ENCODE data around the gene CIAPIN1. TPM values are rescaled to one million over a fixed set of nuclear protein-coding genes. Genes with fewer than 3 reads are reported as not detected.

Gene CIAPIN1
- polyA plus RNA-seq, 3 donors: 24.0 to 46.5 (median 42.1) TPM

GRCh38 chr16:57472665-57473060 is 25.5 kb upstream of the CIAPIN1 start:
- no peak overlapping the region for H3K9ac ChIP-seq (ENCODE audit: insufficient read depth, low read length, poor library complexity, severe bottlenecking)
- Mint-ChIP-seq H3K27me3 (ENCODE audit: low read depth in 3 of 3) (peaks cover 0 to 12% (median 7%) of the 10 kb centered on the region in 3 donors), H3K4me1 (peaks cover 18% of the 10 kb centered on the region), H3K27ac (peak overlapping the region in 4 of 7 donors; percentile 27 to 68 (median 56)), H3K36me3 (peaks cover 47 to 48% of the 10 kb centered on the region in 2 donors), H3K4me3 (no peak overlapping the region), H3K9me3 (peaks cover 0 to 5% (median 0%) of the 10 kb centered on the region in 7 donors)
- no peak overlapping the region for H3K4me2 ChIP-seq (replicated peaks; ENCODE audit: extremely low read depth, low read length, poor library complexity, severe bottlenecking)
- DNase-seq: no peak
- H2AFZ ChIP-seq (ENCODE audit: insufficient read depth, low read depth, low read length, poor library complexity, severe bottlenecking): no peak overlapping the region
- no peaks in the 10 kb centered on the region for H3K79me2 ChIP-seq (ENCODE audit: insufficient read depth, low read length)
- H3K27me3 ChIP-seq (ENCODE audit: control insufficient read depth in 2 of 2, insufficient read depth in 2 of 2, low read length in 2 of 2): peaks cover 0 to 4% of the 10 kb centered on the region in 2 donors
- H3K4me1 ChIP-seq (ENCODE audit: control insufficient read depth in 1 of 2, insufficient read depth in 2 of 2, low read length in 2 of 2): peaks cover 10 to 24% of the 10 kb centered on the region in 2 donors
- peaks cover 4% of the 10 kb centered on the region for H4K20me1 ChIP-seq (ENCODE audit: insufficient read depth, low read length)
- TF ChIP-seq CTCF (IDR thresholded peaks at IDR 0.05): no peak
- no peak overlapping the region for H3K27ac ChIP-seq (ENCODE audit: low read depth in 1 of 2, low read length in 2 of 2)
- H3K4me3 ChIP-seq (replicated peaks in 1 of 3; ENCODE audit: low read depth in 2 of 3, low read length in 3 of 3): no peak overlapping the region
- 17% methylated on average over 2 of the region's 4 CpGs for WGBS (ENCODE audit: insufficient coverage)
- intact Hi-C loops (cut with micrococcal nuclease): no loop called here
- H3K9me3 ChIP-seq (replicated peaks in 1 of 2; ENCODE audit: control insufficient read depth in 1 of 2, insufficient read depth in 1 of 2, low read length in 2 of 2): no peaks in the 10 kb centered on the region
- H3K36me3 ChIP-seq (replicated peaks in 1 of 2; ENCODE audit: control insufficient read depth in 1 of 2, insufficient read depth in 2 of 2, low read length in 2 of 2): peaks cover 45 to 48% of the 10 kb centered on the region in 2 donors

GRCh38 chr16:57471852-57472664 is 24.9 kb upstream of the CIAPIN1 start:
- Mint-ChIP-seq H3K27ac (peak overlapping the region in 3 of 7 donors; percentile 12 to 58 (median 27)), H3K27me3 (ENCODE audit: low read depth in 3 of 3) (peaks cover 2 to 12% (median 7%) of the 10 kb centered on the region in 3 donors), H3K36me3 (peaks cover 53 to 54% of the 10 kb centered on the region in 2 donors), H3K9me3 (peaks cover 0 to 5% (median 0%) of the 10 kb centered on the region in 7 donors), H3K4me3 (no peak overlapping the region), H3K4me1 (peaks cover 18% of the 10 kb centered on the region)
- DNase-seq: no peak
- TF ChIP-seq CTCF (IDR thresholded peaks at IDR 0.05): no peak
- Histone ChIP-seq H4K20me1 (ENCODE audit: insufficient read depth, low read length) (peaks cover 4% of the 10 kb centered on the region), H3K4me2 (replicated peaks; ENCODE audit: extremely low read depth, low read length, poor library complexity, severe bottlenecking) (no peak overlapping the region), H3K4me3 (replicated peaks in 1 of 3; ENCODE audit: low read depth in 2 of 3, low read length in 3 of 3) (no peak overlapping the region), H3K9me3 (replicated peaks in 1 of 2; ENCODE audit: control insufficient read depth in 1 of 2, insufficient read depth in 1 of 2, low read length in 2 of 2) (no peaks in the 10 kb centered on the region), H3K9ac (ENCODE audit: insufficient read depth, low read length, poor library complexity, severe bottlenecking) (no peak overlapping the region), H3K4me1 (ENCODE audit: control insufficient read depth in 1 of 2, insufficient read depth in 2 of 2, low read length in 2 of 2) (peaks cover 10 to 24% of the 10 kb centered on the region in 2 donors), H2AFZ (ENCODE audit: insufficient read depth, low read depth, low read length, poor library complexity, severe bottlenecking) (no peak overlapping the region), H3K27me3 (ENCODE audit: control insufficient read depth in 2 of 2, insufficient read depth in 2 of 2, low read length in 2 of 2) (peaks cover 0 to 4% of the 10 kb centered on the region in 2 donors), H3K27ac (ENCODE audit: low read depth in 1 of 2, low read length in 2 of 2) (no peak overlapping the region), H3K79me2 (ENCODE audit: insufficient read depth, low read length) (no peaks in the 10 kb centered on the region), H3K36me3 (replicated peaks in 1 of 2; ENCODE audit: control insufficient read depth in 1 of 2, insufficient read depth in 2 of 2, low read length in 2 of 2) (peaks cover 48 to 54% of the 10 kb centered on the region in 2 donors)
- 88% methylated on average over 4 of the region's 10 CpGs for WGBS (ENCODE audit: insufficient coverage)
- intact Hi-C loops (cut with micrococcal nuclease): no loop called here

Measured in CD14-positive monocyte (primary cell).